MM.1S (cell line): ENCODE data around the gene PDE1C.

ENCODE experiments used
- CTCF ChIP-seq: fragments of 300-600 bp; sonication (generic); IDR thresholded peaks from 2 replicates; pipeline ENCODE4 v1.5.1; 2016; ENCODE audit warnings: antibody characterized with exemption, low read length, mixed read lengths
- EZH2 ChIP-seq: fragments of 300-600 bp; sonication (generic); optimal IDR thresholded peaks from 2 replicates; pipeline ENCODE3; 2017; ENCODE audit warnings: low read depth, mild to moderate bottlenecking, antibody characterized with exemption, low read length, mixed read lengths
- EZH2phosphoT487 ChIP-seq: fragments of 300-600 bp; sonication (generic); IDR thresholded peaks from 2 replicates; pipeline ENCODE4 v1.6.1; 2018; ENCODE audit warnings: antibody characterized with exemption, low read length

GRCh38 chr7:32072397-32072796, 2.2 kb upstream of the PDE1C start:
- TF ChIP-seq CTCF (no peak), EZH2phosphoT487 (no peak), EZH2 (no peak)
